ENCODE measurements around the gene SNRNP200.

DNA sequence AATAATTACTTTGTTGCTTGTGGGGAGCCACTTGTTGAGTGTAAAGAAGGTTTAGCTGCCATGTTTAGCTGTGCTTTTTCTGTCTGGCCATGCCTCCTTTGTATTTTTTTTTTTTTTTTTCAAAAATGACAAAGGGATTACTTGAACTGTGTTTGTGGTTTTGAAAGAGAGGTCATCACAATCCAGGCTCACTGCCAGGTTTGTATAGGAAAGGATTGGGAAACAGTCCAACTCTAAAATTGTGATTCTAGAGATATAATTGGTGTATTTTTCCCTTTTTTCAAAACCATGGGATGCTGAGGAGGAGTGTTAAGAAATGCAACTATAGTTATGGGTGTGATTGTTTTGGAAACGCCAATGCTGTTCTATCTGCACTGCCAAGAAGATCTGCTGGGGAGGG is 24.1 kb upstream of the SNRNP200 start:
- TF ChIP-seq, protein P1, sequence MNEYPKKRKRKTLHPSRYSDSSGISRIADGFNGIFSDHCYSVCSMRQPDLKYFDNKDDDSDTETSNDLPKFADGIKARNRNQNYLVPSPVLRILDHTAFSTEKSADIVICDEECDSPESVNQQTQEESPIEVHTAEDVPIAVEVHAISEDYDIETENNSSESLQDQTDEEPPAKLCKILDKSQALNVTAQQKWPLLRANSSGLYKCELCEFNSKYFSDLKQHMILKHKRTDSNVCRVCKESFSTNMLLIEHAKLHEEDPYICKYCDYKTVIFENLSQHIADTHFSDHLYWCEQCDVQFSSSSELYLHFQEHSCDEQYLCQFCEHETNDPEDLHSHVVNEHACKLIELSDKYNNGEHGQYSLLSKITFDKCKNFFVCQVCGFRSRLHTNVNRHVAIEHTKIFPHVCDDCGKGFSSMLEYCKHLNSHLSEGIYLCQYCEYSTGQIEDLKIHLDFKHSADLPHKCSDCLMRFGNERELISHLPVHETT (tag by site-specific recombination; IDR thresholded peaks at IDR 0.05) = no peak
- TF ChIP-seq, protein P2, sequence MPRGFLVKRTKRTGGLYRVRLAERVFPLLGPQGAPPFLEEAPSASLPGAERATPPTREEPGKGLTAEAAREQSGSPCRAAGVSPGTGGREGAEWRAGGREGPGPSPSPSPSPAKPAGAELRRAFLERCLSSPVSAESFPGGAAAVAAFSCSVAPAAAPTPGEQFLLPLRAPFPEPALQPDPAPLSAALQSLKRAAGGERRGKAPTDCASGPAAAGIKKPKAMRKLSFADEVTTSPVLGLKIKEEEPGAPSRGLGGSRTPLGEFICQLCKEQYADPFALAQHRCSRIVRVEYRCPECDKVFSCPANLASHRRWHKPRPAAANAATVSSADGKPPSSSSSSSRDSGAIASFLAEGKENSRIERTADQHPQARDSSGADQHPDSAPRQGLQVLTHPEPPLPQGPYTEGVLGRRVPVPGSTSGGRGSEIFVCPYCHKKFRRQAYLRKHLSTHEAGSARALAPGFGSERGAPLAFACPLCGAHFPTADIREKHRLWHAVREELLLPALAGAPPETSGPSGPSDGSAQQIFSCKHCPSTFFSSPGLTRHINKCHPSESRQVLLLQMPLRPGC (tag by site-specific recombination; IDR thresholded peaks at IDR 0.05) = no peak
- TF ChIP-seq ZNF324 (tag by site-specific recombination; IDR thresholded peaks at IDR 0.05) = no peak
